Stimulated activated naive CD8-positive, alpha-beta T cell treated with anti-CD3 and anti-CD28 coated beads, Interleukin-15, Interleukin-2, amounts not matched to agents 100 U/mL and 50 U/mL, for 24 hours (primary cell): ENCODE results near the gene ASPRV1.

Experiments used
- ATAC-seq: fragments of 150-1000 bp; cut with Tn5 transposase; one replicate; pipeline ENCODE4 v1.10.0; 2021
- DNase-seq: peaks from one replicate; pipeline ENCODE4 v3.0.0; 2021

ASPRV1 gene

DNA sequence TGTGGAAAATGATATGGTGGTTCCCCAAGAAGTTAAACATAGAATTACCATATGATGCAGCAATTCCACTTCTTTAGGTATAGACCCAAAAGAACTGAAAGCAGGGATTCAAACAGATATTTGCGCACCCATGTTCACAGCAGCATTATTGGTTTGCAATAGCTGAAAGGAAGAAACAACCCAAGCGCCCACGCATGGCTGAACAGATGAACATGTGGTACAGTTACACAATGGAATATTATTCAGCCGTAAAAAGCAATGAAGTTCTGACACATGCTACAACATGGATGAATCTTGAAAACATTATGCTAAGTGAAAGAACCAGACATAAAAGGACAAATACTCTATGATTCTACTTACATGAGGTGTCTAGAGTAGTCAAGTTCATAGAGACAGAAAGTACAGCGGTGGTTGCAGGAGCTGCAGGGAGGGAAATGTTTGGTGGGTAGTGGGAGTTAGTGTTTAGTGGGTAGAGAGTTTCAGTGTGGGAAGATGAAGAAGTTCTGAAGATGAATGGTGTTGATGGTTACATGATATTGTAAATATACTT lies 26.7 kb upstream of the ASPRV1 start:
- DNase-seq: no peak
- no peak for ATAC-seq

GRCh38 chr2:69986691-69987090 lies 25.3 kb upstream of the ASPRV1 start:
- ATAC-seq: no peak
- no peak for DNase-seq

- ATAC-seq (no peak), DNase-seq (no peak)
Measured at GRCh38 chr2:69985688-69986087, 24.3 kb upstream of the ASPRV1 start.

- DNase-seq: no peak
- ATAC-seq: no peak
Measured at GRCh38 chr2:69985216-69985615, 23.8 kb upstream of the ASPRV1 start.

GRCh38 chr2:69983392-69983966 lies 22.0 kb upstream of the ASPRV1 start:
- ATAC-seq (no peak), DNase-seq (no peak)

DNA sequence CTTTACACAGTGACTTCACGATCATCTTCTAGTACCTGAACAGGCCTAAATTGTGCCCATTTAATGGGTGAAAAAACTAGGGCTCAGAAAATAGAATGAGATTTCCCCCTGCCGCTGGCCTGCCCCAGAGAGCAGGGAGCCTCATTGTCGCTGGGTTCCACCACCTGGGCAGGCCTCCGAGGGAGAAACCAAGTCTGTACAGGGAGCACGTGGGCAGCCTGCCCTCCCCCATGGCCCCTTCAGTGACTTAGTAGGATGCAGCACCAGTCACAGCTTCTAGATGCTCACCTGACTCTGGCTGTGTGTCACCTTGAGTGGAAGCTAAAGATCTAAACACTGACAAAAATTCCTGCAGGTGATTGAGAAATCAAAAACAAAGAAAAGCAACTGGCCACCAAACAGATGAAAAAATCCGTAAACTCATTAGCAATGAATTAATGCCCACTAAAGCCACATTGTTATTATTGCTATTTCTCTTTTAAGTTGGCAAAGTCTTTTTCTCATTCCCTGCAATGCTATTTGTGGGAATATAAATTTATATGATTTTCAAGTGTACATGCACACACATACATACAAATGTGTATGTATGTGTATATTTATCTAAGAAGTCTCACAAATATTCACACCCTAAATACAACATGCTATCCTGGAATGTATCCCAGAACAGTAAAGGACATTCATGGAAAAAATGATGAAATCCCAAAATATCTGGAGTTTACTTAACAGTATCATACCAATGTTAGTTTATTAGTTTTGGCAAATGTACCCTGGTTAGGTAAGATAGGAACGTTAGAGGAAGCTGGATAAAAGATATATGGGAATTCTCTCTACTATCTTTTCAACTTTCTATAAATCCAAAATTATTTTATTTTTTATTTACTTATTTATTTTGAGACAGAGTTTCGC lies 18.7 kb upstream of the ASPRV1 start:
- no peak for DNase-seq
- no peak for ATAC-seq

DNA sequence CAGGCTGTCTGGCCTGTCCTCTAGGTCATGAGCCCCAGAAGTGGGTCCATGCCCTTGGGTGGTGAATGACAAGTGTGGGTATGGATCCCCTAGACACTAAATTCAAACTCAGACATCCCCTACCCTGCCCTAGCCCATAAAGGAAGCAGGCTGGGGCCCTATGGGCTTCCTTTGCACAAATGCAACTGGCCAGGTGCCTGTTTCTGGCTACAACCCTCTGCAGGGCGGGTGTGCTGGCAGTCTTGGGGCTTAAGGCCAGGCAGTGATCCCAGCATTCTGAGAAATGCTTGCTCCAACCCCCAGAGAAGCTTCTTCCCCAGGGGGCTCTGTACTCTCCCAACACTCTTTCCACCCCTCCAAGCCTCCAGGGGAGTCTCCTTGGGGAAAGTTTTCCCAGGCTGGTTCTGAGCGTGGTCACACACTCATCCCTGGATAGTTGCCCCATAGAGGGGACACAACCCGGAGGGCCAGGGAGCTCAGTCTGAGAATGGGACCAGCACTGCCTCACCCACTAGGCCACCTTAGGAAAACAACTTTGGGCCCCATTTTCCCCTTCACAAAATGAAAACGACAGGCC lies 16.6 kb upstream of the ASPRV1 start:
- ATAC-seq: no peak
- DNase-seq: no peak

- ATAC-seq: no peak
- no peak for DNase-seq
Measured at GRCh38 chr2:69977186-69977585, 15.8 kb upstream of the ASPRV1 start.

DNA sequence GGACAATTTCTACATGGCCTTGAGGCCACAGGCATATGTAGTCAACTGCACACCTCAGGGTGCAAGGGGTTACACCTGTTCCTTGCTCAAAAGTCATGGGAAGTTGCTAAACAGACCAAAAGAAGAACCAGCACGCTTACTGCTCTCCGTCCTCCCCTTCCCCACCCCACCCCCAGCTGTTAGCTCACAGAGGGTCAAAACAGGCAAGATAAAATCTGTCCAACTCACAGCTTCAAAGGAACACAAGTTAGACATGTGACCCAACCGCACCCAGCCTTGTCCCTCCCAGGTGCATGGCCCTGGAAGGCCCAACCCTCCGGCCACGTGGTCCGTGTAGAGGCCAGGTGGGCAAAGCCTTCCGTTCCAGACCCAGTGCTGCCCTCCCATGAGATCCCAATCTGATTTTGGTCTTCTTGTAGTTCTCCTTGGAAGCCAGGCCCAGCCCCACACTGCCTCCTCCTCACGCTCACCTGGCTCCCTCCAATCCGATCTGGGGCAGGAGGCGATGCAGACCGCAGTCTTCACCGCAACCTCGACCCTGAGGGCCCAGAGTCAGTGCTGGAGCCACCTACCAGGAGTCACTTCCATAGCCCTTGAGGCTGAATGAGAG lies 14.5 kb upstream of the ASPRV1 start:
- ATAC-seq (no peak), DNase-seq (no peak)

GRCh38 chr2:69975136-69975852 lies 13.9 kb upstream of the ASPRV1 start:
- no peak for ATAC-seq

GRCh38 chr2:69973335-69973735 lies 11.9 kb upstream of the ASPRV1 start:
- DNase-seq: no peak
- no peak for ATAC-seq

More at GRCh38 chr2:69975136-69975852, 13.9 kb upstream of the ASPRV1 start:
- DNase-seq: no peak

GRCh38 chr2:69972822-69973221 lies 11.4 kb upstream of the ASPRV1 start:
- ATAC-seq: no peak
- no peak for DNase-seq

GRCh38 chr2:69969991-69970390 lies 8.6 kb upstream of the ASPRV1 start:
- ATAC-seq (no peak), DNase-seq (no peak)

DNA sequence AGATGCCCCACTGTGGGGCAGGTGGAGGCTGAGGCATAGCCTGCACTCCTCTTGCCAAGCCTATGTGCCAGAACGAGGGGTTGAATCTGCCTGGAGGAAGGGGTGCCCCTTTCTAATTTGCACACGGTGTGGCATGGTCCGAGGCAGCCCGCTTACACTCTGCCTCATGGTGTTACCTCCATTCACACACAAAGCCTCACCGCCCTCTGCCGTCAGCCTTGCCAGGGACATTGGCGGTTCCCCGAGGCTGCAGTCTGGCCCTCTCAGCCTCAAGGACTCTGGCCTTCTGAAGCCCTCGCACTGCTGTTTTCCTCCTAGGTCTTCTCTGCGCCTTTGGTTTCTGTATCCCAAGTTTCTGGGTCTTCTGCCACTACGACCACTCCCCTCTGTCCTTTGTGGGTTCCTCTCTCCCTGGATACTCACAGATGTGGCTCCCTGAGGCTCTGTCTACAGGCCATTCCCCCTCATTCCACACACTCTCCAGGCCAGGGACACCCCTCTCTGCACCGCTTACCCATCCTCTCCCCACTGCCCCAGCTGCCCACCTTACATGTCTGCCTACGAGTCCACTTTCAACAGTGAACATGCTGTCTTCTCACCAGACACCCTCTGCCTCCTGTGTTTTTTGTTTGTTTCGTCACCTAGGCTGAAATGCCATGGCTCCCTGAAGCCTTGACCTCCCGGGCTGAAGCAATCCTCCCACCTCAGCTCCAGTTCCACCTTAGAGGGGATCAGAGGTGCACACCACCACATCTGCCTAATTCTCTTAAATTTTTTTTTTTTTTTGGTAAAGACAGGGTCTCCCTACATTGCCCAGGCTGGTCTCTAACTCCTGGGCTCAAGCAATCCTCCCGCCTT lies 7.9 kb upstream of the ASPRV1 start:
- DNase-seq (no peak), ATAC-seq (no peak)

DNA sequence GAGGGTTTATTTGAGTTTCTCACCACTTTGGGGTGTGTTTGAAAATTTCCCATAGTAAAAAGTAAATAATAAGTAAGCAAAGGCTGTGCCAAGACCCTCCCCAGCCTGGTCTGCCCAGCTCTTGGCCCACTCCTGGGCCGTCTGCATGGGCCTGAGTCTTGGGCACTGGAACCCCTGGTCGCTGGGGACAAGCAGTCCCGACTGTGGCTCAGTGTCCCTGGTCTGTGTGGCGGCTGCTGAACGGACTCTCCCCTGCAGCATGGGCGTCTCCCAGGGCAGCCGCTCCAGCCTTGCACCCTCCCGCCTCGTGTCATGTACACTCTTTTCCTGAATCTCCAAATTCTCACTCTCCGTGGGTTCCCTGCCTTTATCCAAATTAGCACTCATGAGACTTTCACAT lies 7.2 kb upstream of the ASPRV1 start:
- DNase-seq (no peak), ATAC-seq (no peak)

DNA sequence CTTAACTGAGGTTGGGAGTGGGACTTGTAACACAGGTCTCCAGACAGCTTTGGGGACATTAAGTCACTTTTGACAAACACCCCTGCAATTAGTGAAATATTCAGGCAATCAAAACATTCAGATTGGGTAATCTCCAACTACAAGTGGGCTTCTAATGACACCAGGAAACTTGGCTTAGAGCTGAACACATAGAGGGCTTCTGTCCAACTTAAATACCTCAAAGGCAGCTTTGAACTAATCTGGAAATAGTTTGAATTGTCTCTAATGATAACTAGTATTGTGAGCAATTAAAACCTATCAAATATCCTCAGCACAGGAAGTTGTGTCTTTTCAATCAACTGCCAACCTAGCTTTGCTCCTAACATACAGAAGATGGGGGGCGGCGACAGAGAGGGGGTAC lies 5.1 kb upstream of the ASPRV1 start:
- no peak for ATAC-seq
- no peak for DNase-seq

- ATAC-seq: no peak
Measured at GRCh38 chr2:69965756-69966445, 4.5 kb upstream of the ASPRV1 start.

GRCh38 chr2:69964353-69964841 lies 3.0 kb upstream of the ASPRV1 start:
- DNase-seq (no peak), ATAC-seq (no peak)

More at GRCh38 chr2:69965756-69966445, 4.5 kb upstream of the ASPRV1 start:
- no peak for DNase-seq

- DNase-seq: no peak
Measured at GRCh38 chr2:69962986-69963730, 1.7 kb upstream of the ASPRV1 start.

More at GRCh38 chr2:69962986-69963730, 1.7 kb upstream of the ASPRV1 start:
- ATAC-seq: no peak
